Activated naive CD4-positive, alpha-beta T cell treated with anti-CD3 and anti-CD28 coated beads, Interleukin-2, amount 50 U/mL, for 16 hours (primary cell): Measurements from ENCODE around the gene TTC16.
"Not testable (repeated sequence)": the region's sequence is repeated elsewhere in the genome, so short reads cannot be mapped to it uniquely, and the experiment has no call there.

Source experiments
- DNase-seq: peaks from one replicate; pipeline ENCODE4 v3.0.0-alpha.2; 2020

TTC16 gene

GRCh38 chr9:127746959-127747569 is 31.2 kb downstream of the TTC16 start:
- DNase-seq = no peak

GRCh38 chr9:127749090-127749787 is 33.4 kb downstream of the TTC16 start:
- DNase-seq = no peak

- DNase-seq = no peak
Measured at GRCh38 chr9:127751269-127752054, 35.6 kb downstream of the TTC16 start.

GRCh38 chr9:127753148-127753547 is 37.3 kb downstream of the TTC16 start:
- no peak for DNase-seq

DNA sequence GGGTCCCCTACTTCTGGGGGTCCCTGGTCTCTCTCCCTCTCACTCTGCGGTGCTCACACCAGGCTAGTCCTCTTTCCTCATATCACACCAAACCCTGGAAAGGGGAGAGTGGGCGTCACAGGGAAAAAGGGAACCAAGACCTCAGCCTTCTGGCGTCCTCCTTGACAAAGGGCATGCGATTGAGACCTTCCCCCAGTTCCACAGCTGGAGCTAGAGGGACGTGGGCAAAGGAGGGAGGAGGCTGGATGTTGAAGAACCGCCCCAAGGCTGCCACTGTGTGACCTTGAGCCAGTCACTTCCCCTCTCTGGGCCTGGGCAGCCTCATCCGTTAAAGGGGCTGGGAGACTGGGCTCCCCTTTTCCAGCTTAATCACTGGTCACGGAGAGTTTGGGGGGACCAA is 37.7 kb downstream of the TTC16 start:
- no peak for DNase-seq

- no peak for DNase-seq
Measured at GRCh38 chr9:127754099-127755060, 38.5 kb downstream of the TTC16 start.

DNA sequence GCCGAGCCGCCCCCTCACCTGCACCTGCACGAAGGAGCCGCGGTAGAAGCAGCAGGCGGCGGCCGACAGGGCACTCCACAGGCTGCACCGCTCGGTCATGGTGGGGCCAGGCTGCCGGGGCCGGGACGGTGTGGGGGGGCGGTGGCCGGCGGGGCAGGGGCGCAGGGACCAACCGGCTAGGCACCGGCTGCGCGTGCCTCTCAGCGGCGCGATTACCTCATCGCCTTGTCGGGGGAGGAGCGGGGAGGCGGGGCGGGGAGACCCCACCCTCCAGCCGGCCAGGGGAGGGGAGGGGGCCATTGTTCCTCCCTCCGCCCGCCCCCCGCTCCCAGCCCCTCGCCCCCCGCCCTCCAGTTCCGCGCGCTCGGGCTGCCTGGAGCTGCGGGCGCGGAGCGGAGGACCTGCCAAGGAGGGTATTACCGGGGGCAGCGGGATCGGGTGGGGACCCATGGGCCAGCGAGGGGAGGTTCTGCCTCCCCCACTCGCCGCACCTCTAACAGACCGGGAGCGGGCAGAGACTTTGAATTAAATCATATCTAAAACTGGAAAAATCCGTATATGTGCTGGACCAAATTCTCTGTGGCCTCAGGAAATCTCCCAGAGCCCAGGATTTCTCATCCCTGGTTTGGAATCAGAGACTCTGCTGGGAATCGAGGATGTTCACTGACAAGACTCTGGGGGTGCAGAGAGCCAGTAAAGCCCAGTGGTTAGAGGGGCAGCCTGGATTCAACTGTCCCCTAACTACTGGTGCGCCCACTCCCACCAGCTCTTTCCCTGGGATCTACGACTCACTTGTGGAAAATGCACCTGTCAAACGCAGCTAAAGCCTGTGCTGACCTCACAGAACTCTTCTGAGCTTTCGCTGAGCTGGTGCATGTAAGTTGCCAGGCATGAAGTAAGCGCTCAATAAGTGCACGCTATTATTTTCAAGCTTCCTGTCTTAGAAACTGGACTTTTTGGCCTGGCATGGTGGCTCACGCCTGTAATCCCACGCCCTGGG is 39.5 kb downstream of the TTC16 start:
- DNase-seq = no peak

DNA sequence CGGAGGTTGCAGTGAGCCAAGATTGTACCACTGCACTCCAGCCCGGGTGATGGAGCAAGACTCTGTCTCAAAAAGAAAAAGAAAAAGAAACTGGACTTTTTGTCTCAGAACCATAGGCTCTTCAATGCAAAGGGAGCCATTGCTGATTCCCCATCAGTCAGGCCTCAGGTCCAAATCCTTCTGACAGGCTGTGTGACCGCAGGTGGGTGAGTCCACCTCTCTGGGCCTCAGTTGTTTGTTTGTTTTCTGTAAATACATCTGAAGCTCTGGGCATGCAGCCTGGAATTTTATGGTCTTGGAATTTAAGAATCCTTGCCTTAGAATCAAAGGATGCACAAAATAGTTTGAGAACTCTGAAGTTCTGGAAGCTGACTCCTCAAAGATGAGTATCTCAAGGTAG is 40.4 kb downstream of the TTC16 start:
- DNase-seq = no peak

DNA sequence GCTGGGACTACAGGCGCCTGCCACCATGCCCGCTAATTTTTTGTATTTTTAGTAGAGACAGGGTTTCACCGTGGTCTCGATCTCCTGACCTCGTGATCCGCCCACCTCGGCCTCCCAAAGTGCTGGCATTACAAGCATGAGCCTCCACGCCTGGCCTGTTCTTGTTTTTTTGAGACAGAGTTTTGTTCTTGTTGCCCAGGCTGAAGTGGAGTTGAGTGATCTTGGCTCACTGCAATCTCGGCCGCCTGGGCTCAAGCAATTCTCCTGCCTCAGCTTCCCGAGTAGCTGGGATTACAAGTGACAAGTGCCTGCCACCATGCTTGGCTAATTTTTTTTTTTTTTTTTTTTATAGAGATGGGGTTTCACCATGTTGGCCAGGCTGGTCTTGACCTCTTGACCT is 40.9 kb downstream of the TTC16 start:
- not testable (repeated sequence) for DNase-seq

GRCh38 chr9:127758843-127759242 is 43.0 kb downstream of the TTC16 start:
- no peak for DNase-seq

DNA sequence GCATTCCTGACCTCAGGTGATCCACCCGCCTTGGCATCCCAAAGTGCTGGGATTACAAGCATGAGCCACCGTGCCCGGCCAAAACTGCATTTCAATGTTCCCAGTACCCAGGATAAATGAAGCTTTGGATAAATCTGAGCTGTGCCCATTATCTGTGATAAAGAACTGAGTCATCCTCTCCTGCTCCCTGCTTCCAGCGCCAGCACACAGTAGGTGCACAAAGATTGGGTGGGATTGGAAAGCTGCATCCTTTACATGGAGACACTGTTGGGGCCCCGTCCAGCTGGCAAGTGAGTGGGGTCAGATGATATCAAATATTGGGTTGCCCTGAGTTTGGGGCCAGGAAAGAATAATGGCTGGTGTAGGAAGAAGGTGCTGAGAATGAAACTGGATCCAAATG is 45.2 kb downstream of the TTC16 start:
- DNase-seq = no peak

GRCh38 chr9:127761491-127761956 is 45.6 kb downstream of the TTC16 start:
- DNase-seq = no peak

DNA sequence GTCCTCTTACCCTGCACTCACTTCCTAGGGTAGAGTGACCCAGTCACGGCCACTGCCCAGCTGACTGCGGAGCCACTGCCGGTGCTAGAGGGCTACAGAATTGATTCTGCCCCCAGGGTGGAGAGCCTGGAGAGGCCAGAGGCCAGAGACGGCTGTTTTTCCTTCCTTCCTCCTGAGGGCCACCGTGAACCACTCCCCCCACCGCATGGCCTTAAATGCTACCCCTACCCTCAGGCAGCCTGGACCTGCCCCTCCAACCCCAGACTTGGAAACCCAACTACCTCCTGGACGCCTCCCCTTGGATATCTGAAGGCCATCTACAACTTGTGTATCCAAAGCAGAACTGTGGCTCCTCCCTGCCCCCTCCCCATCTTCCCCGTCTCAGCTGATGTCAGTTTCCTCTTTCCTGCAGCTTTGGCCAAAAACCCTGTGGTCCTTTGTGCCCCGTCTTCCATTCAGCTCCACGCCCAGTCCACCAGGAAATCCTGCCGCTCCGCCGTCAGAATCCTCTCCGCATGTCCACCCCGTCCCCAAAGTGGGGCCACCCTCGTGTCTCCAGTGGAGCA is 46.3 kb downstream of the TTC16 start:
- no peak for DNase-seq

- no peak for DNase-seq
Measured at GRCh38 chr9:127763918-127764384, 48.1 kb downstream of the TTC16 start.

- no peak for DNase-seq
Measured at GRCh38 chr9:127765418-127765817, 49.5 kb downstream of the TTC16 start.

DNA sequence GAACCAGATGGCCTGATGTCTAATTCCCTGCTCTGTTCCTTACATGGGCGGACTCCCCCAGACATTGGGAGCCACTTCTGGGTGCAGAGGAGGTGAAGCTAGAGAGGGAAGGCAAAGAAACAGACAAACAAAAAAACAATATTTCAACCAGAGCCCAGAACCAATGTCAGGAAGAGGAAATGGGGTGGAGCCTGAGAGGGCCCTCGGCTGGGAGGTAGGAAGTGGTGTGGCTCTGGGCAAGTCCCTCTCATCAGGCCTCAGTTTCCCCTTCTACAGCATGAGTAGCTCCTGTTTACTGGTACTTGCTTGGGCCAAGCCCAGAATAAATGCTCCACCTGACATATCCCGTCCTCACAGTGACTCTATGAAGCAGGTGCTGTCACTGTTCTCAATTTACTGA is 51.5 kb downstream of the TTC16 start:
- no peak for DNase-seq

DNA sequence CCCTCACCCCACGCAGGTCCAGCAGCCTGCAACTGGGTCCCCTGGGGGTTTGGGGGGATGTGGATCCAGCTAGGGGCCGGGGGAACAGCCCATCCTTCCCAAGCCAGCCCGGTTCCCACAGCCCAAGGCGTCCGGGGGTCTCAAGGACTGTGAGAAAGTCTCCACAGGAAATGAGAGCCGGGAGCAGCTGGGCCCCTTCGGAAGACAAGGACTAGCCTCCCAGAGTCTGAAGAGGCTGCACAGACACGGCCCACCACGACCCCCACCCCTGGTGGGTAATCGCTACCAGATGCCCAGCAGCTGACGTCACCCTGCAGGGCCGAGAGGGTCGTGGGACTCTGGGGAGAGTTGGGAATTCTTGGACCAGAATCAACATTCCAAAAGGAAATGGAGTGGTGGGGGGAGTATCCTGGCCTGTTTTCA is 52.0 kb downstream of the TTC16 start:
- no peak for DNase-seq

DNA sequence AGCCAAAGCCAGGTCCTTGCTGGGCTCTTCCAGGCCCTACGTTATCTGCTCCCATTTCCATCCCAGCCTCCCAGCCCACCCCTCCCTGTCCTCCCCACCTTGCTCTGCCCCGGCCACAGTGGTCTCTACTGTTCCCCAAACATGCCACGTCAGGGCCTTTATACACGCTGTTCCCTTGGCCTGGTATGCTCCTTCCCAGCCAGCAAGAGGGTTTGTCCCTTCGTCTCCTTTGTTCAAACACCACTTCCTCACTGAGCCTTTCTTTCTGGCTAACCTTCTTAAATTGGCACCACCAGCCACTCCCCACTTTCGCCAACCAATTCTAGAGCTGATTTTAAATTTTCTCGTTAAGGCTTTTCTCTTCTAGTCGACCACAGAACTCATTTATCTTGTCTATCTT is 52.8 kb downstream of the TTC16 start:
- no peak for DNase-seq

DNA sequence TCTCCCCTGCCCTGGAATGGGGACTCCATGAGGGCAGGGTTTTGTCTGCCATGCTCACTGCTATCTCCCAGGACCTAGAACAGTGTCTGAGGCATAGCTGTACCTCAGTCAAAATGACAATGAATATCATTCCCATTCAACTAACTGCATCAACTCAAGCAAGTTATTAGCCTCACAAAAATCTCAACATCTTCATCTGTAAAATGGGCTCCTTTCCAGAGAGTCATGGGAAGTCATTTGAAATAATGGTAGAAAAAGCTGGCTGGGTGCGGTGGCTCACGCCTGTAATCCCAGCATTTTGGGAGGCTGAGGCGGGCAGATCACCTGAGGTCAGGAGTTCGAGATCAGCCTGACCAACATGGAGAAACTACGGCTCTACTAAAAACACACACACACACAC is 53.2 kb downstream of the TTC16 start:
- no peak for DNase-seq

- no peak for DNase-seq
Measured at GRCh38 chr9:127769929-127770582, 54.2 kb downstream of the TTC16 start.

DNA sequence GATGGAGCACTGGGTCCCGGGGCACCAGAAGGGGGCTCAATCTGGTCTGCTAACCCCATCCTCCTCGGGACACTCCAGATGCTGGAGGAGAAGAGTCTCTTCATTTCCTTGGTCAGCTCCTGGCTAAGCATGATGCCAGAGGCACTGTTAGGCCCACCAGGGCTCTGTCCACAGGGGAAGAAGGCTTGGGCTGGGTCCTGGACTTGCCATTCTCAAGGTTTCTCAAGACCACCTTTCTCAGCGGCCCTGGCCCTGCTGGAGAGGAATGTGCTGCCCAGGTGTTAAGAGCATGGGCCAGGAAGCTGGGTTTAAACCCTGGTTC is 54.7 kb downstream of the TTC16 start:
- DNase-seq = no peak
